ENCODE results near the gene OSBP2.
"Not testable (repeated sequence)": the region's sequence is repeated elsewhere in the genome, so short reads cannot be mapped to it uniquely, and the experiment has no call there.

The OSBP2 gene

DNA sequence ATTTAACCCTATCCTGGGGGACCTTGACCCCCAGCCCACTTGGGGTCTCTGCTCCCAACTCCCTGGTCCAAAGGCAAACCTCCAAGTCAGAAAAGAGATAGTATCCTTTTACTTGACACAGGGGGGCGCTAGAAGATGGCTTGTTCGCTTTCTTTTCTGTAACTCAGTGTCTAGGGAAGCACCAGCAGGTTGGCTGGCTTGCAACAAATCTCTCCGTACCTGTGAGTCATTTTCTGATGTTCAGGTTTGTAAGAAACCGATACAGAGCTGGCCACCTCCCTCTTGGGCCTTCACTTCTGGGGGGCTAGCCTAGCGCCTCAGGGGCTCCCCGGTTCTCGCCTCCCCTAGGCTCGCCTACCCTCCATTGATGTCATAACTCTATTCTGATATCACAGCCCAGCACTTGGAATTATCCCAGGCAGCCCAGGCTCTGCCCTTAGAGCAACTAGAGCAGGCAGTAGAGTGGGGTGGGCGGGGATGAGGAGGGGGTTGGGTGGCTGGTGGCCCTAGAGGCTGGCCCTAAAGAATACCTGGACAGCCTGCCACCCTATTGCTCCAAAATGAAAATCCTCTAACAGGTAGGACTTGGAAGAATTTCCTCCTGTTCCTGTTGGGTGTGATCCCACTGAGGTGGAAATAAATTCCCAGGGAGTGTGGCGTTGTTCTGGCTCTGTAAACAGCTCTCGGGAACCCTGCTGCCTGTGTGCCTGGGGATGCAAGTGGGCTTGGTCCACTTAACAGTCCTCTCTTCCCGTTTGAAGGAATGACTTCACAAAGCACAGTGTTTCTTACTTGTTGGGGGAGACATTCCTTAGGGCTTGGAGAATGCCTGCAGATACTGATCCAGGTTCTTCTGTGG, 69.4 kb downstream of the OSBP2 start:
- peak; percentile 92 for DNase-seq (ENCODE audit: low spot score)

DNA sequence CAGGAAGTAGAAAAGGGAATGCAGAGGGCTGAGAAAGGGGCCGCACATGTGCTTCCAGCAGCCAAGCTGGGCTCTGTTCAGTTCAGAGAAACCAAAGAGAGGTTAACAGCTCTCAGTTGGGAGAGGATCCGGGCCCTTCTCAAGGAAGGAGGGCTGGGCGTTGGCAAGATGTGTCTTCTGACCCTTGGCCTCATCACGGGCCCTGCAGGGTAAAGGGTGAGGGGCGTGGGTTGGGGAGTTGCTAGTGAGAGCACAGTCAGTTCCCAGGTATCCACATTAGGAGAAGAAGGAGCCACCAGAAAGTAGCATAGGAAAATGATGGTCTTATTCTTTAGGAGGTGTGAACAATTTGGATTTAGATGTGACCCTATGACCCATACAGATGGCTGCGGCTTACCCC, 73.0 kb downstream of the OSBP2 start:
- DNase-seq (ENCODE audit: low spot score): no peak

DNA sequence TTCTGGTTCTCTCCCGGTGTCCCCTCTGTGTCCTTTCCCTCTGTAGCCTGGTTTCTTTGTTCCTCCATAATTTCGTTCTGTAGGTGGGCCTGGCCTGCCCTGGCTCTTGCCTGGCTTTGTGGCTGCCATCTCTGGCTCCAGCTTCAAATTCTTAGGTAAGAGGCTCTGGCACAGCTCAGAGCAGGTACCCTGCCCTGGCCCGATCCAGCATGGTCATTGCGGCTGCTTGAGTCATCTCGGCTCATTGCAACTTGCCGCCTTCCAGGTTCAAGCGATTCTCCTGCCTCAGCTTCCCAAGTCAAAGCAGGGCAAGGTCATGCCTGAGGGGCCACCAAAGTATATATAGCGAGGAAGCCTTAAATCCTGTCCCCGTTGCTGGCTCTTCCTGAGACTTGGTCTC, 76.0 kb downstream of the OSBP2 start:
- no peak for DNase-seq (ENCODE audit: low spot score)

DNA sequence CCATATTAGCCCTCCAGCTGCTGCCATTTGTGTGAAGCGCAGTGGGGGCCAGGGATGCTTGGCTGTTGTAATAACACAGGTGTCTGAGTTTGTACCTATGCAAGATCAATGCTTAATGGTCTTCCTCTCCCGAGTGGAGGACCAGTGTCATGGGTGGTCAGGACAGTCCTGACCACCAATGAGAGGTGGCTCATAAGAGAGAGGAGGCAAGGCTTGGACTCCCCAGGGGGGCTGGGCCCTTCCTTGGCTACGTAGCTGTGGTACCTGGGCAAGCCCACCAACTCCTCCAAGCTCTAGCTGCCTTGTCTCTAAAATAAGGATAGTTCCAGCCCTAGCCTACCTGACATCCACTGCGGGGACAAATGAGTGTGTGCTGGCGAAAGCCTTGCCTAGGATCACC, 79.2 kb downstream of the OSBP2 start:
- DNase-seq (ENCODE audit: low spot score): no peak

DNA sequence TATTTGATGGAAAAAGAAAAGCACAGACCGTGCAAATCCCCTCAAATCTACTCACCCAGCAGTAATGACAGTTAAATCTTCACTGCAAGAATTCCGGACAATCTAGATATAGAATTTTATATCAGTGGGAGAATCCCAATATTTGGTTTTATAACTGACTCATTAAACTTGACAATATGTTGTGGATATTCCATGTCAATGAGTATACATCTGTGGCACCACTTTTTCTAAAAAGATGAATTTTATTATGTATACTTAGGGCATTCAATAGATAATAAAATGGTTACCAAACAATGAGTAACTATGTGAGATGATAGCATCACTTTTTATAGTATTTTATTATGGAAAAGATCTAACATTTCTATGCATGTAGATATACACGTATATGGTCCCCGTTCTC, 79.9 kb downstream of the OSBP2 start:
- no peak for DNase-seq (ENCODE audit: low spot score)

DNA sequence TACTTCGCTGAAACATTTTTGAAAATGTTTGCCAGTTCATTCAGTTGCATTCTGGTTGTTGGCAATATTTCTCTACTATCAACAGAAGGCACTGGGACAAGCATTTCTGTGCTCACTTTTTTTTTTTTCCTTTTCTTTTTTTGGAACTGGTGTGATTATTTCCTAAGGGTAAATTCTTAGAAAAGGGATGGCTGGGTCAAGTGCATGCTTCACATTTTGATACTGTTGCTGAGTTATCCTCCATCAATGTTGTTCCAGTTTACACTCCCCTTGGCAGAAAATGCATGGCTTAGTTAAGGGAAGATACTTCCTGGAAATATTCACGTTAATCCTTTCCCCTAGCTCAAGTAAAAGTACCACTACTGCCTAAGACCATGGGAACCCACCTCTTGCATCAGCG, 81.8 kb downstream of the OSBP2 start:
- no peak for DNase-seq (ENCODE audit: low spot score)

DNA sequence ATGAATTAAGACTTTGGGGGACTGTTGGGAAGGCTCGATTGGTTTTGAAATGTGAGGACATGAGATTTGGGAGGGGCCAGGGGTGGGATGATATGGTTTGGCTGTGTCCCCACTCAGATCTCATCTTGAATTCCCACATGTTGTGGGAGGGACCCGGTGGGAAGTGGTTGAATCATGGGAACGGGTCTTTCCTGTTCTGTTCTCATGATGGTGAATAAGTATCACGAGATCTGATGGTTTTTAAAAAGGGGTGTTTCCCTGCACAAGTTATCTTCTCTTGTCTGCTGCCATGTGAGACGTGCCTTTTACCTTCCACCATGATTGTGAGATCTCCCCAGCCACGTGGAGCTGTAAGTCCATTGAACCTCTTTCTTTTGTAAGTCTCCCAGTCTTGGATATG, 82.5 kb downstream of the OSBP2 start:
- not testable (repeated sequence) for DNase-seq (ENCODE audit: low spot score)

DNA sequence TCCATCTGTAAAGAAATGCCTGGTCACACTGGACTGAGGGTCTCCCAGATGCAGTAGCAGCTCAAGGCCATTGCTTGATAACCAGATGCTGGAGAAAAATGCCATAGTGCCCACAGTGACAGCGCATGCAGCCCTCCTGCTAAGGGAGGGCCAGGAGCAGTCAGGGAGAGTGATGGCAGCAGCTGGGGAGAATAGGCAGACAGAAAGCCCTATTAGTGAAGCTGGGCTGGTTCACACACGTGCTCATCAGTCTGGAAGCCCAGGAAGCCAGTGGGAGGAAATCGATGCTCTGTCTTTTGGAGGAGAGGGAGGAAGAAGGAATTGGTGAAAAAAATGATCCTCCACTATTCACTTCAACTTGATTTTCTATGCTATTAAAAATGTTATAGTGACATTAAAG, 82.9 kb downstream of the OSBP2 start:
- DNase-seq (ENCODE audit: low spot score): no peak

DNA sequence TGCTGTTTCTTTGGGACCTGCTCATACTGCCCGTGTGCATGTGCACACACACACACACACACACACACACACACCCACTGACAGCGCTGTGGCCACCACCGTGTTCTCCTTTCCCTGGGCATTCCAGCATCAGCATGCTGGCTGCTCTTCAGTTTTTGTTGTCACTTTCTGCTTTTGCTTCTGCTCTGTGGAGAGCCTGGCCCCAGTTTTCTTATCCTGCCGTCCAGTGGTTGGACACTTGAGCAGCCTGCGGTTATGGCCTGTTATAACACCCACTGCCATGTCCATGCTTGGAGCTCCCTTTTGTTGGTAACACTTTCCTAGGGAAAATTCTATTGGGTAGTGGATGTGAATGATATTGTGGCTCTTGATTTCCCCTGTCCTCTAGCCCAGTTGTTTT, 83.6 kb downstream of the OSBP2 start:
- DNase-seq (ENCODE audit: low spot score): no peak

DNA sequence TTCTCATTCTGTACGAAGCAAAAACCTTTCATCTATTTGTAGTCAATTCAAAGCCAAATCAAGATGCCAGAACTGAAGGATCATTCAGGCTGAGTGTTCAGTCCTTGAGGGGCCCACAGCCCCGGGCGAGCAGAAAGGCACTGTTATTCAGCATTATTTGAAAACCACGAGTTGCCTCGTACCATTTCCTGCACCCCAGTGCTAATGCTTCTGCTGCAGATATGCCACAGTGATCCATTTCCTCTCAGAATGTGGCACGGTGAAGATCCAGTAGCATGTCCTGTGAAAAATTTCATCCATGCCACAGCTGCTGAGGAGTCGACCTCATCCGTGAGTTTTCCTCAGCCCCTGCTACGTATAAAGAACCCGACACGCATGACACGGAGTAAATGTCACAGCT, 85.4 kb downstream of the OSBP2 start:
- DNase-seq (ENCODE audit: low spot score): no peak

DNA sequence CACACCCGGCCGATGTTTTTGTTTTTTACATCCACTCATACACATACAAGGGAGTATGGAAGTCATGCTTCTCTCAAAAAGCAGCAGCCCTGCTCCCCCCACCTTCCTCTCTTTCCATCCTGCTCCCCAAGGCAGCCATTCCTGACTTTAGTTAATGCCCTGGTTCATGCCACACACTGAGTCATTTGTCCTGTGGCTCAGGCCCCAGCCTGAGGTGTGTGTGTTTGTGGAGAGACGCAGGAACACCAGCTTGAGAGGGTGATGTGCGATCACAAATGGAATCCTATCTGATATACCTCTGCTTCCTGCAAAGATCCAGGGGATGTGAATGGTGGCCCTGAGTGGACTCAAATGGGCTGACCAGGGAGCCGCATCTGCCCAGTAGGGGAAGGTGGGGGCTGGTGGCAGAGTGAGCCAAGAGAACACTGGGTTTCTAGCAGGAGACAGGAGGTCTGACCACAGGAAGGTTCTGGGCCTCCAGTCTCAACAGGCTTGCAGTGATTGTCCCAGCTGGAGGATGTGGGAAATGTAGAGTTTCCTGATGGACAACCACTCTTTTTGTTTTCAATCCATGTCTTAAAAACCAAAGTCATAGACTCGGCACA, 86.7 kb downstream of the OSBP2 start:
- no peak for DNase-seq (ENCODE audit: low spot score)

DNA sequence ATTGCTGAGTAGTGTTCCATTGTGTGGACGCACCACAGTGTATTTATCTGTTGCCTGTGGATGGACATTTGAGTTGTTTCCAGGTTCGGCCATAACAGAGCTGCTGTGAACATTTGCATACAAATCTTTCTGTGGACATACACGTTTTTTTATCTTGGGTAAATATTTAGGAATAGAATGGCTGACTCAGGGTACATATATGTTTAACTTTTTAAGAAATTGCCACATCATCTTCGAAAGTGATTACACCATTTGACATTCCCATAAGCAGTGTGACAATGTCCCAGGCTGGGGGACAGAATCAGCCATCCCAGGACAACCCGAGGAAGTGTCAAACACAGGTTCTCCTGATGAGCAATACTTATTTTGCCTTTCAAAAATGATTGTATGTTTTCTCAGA, 87.9 kb downstream of the OSBP2 start:
- DNase-seq (ENCODE audit: low spot score): no peak

DNA sequence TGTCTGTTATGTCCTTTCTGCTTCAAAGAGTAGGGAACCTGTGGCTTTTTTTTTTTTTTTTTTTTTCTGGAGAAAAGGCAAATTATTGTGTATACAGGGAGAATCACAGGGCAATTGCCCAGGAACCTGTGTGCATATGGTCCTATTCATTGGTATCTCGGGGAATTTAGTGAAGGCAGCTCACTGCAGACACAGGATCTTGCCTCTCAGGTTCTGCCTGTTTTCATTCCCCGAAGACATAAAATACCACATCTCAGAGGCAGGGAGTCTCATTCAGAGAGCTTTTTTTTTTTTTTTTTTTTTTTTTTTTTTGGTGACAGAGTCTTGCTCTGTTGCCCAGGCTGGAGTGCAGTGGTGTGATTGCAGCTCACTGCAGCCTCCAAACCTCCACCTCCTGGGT, 88.3 kb downstream of the OSBP2 start:
- DNase-seq (ENCODE audit: low spot score): no peak

DNA sequence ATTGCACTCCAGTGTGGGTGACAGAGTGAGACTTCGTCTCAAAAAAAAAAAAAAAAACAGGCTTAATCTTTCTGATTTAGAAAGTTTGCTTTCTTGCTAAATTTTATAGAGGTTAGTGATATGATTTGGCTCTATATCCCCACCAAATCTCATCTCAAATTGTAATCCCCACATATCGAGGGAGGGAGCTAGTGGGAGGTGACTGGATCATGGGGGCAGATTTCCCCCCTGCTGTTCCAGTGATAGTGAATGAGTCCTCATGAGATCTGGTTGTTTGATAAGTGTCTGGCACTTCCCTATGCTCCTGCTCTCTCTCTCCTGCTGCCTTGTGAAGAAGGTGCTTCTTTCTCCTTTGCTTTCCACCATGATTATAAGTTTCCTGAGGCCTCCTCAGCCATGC, 90.9 kb downstream of the OSBP2 start:
- no peak for DNase-seq (ENCODE audit: low spot score)

DNA sequence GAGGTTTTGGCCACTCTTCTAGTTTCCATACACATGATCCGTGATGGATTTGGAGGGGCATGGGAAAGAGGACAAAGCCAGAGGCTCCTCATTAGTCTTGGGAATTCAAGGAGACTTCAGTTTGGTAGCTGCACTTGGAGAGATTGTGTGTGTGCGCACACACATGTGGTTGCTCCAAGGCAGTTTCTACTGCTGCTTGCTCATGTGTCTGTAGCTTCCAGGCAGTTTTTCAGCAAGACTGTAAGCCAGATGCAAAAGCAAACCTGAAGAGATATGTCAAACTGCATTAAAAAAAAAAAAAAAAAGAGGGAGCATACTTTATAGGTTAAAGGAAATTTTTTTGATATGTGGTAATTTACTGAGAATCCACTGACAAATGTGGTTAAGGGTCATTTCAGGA, 95.7 kb downstream of the OSBP2 start:
- no peak for DNase-seq (ENCODE audit: low spot score)

DNA sequence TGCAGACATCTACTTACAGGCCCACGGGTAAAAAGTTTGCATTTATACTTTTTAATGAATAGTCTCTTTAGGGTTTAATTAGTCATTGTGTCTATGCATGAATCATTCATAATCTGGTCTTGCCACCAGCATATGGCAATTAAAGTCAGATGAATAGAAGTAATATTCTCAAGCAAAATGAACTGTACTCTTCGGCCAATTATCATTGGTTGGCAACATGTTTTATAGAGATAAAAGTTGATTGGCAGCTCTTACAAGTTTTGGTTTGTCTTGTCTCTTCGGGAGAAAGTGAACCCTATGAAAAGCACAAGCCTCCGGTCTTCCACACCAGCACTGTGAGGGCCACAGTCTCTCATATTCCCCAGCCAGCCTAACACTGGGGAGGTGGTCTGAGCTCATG, 97.8 kb downstream of the OSBP2 start:
- DNase-seq (ENCODE audit: low spot score): no peak

DNA sequence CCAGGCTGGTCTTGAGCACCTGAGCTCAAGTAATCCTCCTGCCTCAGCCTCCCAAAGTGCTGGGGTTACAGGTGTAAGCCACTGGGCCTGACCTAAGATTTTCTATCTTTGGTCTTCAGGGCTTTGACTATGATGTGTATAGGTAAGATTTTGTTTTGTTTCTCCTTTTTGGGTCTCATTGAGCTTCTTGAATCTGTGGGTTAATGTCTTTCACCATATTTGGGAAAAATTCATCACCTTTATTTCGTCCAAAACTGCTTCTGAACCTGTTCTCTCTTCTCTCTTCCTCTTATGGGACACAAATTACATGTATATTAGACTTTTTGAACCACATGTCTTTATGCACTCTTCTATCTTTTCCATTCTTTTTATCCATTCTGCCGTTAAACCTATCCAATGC, 100.4 kb downstream of the OSBP2 start:
- no peak for DNase-seq (ENCODE audit: low spot score)

DNA sequence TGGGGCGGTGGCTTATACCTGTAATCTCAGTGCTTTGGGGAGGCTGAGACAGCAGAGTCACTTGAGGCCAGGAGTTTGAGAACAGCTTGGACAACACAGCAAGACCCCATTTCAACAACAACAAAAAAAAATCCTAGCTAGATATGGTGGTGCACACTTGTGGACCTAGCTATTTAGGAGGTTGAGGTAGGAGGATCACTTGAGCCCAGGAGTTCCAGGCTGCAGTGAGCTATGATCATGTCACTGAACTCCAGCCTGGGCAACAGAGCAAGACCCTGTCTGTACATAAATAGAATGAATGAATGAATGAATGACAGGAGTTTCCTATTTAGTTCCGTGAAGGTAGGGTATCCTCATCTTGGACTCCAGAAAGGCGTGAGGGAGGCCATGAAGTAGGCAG, 107.0 kb downstream of the OSBP2 start:
- no peak for DNase-seq (ENCODE audit: low spot score)

DNA sequence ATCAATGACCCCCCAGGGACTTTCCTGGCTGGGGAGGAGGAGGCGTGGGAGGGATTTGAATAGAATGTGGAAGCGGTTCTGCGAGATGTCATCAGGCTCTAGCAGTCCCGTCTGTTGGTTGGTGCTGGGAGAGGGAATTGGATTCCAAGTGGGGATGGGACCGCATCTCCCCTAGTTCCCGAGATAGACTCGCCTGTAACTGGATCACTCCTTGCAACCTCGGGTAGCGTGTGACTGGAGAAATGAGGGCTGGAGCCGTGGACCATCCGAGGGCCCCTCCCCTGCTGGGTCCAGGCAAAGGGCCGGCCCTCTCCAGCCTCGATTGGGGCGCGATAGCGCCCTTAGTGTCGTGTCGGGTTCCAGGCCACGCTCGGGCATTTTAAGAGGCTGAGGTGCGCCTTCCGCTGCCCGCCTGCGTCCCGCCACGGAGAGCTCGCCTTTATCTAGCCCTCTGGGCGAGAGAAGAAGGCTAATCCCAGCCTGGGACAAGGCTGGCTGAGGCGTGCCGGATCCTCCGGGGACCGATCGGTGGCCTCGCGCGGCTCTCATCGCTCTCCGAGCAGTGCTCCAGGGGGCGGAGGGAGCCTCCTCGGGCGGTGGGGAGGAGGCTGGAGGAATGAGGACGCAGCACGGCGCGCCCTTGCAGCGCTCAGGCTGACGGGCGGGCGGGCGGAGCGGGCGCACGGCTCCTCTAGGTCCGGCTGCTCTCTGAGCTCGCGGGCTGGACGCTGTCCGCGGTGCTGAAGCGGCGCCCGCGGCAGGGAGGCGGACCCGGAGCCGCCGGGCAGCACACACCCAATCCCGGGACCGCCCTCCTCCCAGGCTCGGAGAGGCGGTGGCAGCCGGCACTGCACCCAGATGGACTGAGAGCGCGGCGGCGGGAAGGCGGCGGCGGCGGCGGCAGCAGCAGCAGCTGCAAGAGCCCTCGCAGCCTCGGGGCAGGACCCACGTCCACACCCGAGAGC, 107.8 kb downstream of the OSBP2 start:
- DNase-seq (ENCODE audit: low spot score): peak; percentile 70

DNA sequence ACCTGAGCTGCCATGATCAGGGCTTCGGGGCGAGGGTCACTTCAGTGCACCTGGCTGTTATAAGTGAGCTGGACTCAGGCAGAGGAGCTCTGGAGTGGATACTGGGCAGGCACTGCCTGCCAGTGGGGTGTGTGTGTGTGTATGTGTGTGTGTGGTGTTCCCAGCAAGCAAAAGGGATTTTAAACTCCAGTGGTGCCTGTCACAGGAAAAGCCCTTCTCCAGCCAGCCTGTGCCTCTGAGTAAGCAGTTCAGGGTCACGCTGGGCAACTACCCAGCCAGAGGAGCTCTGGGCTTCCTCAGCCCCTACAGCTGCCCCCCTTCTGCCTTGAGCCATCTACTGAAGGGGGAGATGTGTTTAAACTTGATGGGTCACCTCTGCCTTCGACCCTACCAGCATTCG, 109.0 kb downstream of the OSBP2 start:
- no peak for DNase-seq (ENCODE audit: low spot score)

DNA sequence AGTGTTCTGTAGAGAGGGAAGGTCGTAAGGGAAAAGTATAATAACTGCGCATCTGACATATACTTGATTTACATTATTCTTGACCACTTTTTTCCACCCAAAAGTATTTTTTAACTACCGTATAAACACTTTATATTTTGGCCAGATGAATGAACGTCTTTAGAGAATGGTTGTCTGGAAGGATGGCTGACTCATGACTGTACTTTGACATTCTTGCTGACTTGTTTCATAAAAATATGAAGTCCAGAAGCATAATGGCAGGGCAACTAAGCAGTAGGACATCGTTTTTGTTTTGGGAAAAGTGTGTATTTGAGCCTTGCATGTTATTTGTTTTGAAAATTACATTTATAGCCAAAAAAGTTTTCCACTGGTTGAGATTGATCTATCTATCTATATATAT, 110.0 kb downstream of the OSBP2 start:
- DNase-seq (ENCODE audit: low spot score): no peak

DNA sequence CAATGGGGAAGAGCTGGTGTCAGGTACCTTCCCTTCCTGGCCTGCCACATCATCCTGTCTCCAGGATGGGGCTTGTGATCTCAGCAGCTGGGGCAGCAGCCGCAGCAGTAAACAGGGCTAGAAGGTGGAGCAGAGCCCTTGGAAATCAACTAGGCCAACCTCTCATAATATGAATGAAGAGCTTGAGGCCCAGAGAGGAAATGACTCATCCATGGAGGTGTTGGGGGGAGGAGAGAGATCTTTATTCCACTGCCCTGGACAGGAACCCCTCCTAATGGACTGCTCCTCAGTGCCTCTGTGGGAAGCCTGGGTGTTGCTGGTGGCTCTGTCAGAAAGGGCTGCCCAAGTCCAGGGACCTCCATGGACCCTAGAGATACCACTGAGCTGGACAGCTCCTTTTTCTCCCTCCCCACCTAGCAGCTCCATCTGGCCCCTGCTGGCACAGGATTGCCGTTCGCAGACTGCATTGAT, 111.8 kb downstream of the OSBP2 start:
- DNase-seq (ENCODE audit: low spot score): no peak

DNA sequence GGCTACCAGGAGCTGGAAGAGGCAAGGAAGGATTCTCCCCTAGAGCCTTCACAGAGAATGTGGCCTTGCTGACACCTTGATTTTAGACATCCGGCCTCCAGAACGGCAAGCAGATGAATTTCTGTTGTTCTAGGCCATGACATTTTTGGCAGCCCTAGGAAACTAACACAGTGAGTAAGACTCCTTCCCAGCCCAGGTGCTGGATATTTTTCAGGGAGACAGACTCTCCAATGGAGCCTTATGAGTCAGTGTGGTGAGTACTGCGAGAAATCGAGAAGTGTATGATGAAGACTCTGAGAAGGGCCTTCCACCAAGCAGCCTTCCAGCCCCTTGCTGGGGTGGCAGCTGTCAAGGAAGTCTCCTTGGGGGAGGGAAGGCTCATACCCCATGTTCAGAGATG, 114.4 kb downstream of the OSBP2 start:
- no peak for DNase-seq (ENCODE audit: low spot score)

All from cerebellar cortex (tissue), 1 donor.